GM12872 (cell line): ENCODE results near the gene ALKBH6.

ENCODE experiments used
- TF ChIP-seq, protein P1 (sequence below): IDR thresholded peaks from 3 replicates; pipeline ENCODE4 v1.5.1; 2011; ENCODE audit warnings: low read depth, mild to moderate bottlenecking, low read length, moderate library complexity; ENCODE audit not compliant: insufficient read depth

ALKBH6 gene

DNA sequence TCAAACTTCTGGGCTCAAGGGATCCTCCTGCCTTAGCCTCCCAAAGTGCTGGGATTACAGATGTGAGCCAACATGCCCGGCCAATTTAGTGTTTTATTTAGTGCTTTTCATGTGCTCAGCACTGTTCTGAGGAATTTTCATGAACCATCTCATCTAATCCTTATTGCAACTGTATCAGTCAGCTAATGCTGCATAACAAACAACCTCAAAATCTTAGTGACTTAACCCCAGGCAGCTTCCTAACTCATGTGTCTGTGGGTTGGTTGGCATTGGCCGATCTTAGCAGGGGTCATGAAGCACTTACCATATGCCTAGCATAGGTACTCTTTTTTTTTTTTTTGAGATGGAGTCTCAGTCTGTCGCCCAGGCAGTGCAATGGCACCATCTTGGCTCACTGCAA, 25.2 kb downstream of the ALKBH6 start:
- TF ChIP-seq, protein P1, sequence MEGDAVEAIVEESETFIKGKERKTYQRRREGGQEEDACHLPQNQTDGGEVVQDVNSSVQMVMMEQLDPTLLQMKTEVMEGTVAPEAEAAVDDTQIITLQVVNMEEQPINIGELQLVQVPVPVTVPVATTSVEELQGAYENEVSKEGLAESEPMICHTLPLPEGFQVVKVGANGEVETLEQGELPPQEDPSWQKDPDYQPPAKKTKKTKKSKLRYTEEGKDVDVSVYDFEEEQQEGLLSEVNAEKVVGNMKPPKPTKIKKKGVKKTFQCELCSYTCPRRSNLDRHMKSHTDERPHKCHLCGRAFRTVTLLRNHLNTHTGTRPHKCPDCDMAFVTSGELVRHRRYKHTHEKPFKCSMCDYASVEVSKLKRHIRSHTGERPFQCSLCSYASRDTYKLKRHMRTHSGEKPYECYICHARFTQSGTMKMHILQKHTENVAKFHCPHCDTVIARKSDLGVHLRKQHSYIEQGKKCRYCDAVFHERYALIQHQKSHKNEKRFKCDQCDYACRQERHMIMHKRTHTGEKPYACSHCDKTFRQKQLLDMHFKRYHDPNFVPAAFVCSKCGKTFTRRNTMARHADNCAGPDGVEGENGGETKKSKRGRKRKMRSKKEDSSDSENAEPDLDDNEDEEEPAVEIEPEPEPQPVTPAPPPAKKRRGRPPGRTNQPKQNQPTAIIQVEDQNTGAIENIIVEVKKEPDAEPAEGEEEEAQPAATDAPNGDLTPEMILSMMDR = no peak

DNA sequence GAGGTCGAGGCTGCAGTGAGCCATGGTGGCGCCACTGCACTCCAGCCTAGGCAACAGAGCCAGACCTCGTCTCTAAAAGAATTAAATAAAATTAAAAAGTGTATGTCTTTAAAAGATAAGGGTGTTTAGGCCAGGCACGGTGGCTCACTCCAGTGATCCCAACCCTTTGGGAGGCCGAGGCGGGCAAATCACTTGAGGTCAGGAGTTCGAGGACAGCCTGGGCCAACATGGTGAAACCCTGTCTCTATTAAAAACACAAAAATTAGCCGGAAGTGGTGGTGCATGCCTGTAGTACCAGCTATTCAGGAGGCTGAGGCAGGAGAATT, 26.5 kb downstream of the ALKBH6 start:
- TF ChIP-seq, protein P1 = no peak

DNA sequence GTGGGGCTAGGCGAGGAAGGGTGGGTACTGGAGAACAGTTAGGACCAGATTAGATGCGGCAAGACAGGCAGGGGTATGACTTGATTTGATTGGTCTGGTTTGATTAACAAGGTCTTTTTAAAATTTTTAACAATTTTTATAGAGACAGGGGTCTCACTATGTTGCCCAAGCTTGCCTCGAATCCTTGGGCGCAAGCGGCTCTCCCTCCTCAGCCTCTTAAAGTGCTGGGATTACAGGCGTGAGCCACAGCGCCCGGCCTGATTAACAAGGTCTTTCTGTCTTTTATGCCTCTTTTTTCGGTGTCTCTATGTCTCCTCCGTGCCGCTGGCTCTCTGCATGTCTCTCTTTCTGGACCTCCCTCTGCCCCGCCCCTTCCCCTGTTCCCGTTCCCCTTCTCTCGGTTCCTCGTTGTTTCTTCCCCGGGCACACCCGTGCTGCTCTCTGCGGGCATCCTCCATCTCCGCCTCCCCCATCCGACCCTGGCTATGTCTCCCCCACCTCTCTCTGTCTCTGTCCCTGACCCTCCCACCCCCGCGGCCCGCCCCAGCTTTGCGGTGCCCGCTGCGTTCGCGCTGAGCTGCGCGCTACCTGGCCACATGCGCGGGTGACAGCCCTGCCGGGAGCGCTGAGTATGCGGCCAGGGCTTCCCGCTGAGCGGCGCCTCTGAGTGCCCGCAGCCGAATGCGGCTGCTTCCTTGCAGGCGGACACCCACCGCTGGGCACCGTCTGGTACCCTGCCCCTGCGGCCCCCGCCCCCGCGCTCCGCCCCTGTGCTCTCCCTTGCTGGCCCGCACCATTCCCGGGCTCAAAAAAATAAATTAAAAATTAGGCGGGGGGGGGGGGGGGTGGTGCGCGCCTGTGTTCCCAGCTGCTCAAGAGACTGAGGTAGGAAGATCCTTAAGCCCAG, 27.1 kb downstream of the ALKBH6 start:
- TF ChIP-seq, protein P1 = no peak

GRCh38 chr19:35986111-35986510, 27.9 kb downstream of the ALKBH6 start:
- TF ChIP-seq, protein P1 = no peak

GRCh38 chr19:35983177-35983576, 30.8 kb downstream of the ALKBH6 start:
- TF ChIP-seq, protein P1 = no peak

- TF ChIP-seq, protein P1 = no peak
These were observed 35.1 kb downstream of the ALKBH6 start for GRCh38 chr19:35978832-35979365.

DNA sequence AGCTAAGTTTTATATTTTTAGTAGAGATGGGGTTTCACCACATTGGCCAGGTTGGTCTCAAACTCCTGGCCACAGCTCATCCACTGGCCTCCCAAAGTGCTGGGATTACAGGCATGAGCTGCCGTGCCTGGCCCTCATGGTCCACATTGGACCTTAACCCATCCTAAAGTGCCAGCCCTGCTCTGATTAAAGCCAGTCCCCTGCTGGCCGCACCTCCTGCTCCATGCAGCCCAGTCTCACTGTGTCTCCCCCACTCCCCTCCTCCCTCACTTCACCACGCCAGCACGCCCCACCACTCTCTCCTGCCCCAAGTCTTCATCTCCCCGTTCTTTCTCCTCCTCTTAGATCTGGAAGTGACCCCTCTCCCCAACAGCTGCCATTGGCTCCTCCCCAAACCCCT, 35.7 kb downstream of the ALKBH6 start:
- TF ChIP-seq, protein P1 = no peak
